ENCODE measurements around the gene ZMYND8. TPM values are rescaled to one million over a fixed set of nuclear protein-coding genes. Genes with fewer than 3 reads are reported as not detected.

ZMYND8 gene
- total and polyA plus RNA-seq, 2 donors (not counting 3 experiments of a cell fraction or from before 2014, with no cell fraction given), result 30.6 to 75.2 TPM

DNA sequence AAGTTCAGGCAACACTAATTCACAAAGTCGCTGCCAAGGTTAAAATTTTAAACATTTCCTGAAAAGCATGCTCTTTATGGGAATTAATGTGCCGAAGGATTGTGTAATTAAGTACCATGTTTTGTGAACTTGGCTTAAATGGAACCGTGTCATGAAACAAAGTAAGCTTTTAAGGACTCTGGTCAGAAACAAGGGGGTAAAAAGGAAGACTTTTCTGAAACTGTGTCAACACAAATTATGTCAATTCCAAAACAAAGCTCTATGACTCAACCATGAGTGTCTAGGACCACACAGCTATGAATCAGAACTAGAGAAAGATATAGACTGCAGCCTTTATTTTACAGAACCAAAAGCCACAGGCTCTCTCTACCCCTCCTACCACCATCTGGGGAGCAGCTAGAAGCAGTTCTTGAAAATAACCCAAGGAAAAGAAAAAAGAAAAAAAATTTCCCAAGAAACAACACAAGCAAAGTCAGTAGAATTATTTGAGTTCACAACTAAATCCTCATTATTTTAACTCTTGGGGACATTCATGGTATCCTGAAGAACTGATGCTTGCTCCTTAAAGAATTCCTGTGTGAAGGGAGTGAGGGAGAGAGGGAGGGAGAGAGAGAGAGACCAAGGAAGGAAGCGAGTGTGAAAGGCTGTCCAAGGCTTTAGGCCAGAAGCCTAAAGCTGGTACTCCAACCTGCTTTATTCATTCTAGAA is 81.9 kb downstream of the ZMYND8 start:
- POLR2A ChIA-PET, result interaction anchor here (0.5 to 3.7 kb wide), 7 partner anchors 29 to 109 kb away, joined by 3 to 28 read pairs (median 4); no protein-coding TSS in a partner anchor
- H3K9me3 ChIP-seq (replicated peaks; ENCODE audit: control insufficient read depth, insufficient read depth, low read length), result no peaks in the 10 kb centered on the region
- peak overlapping the region; percentile 87 for H3K4me2 ChIP-seq (ENCODE audit: insufficient read depth, low read length)
- FAIRE-seq (peak; percentile 94), DNase-seq (ENCODE audit: low read depth, low spot score) (peak; percentile 96)
- intact Hi-C loops (cut with micrococcal nuclease), result loop anchor here (1.0 kb wide), 3 partner anchors 43 to 85 kb away; no protein-coding TSS in a partner anchor
- peak overlapping the region in 1 of 3 experiments; percentile 35 for H3K4me3 ChIP-seq (replicated peaks in 1 of 3; ENCODE audit: insufficient read depth in 1 of 3, low read depth in 1 of 3, low read length in 3 of 3)
- CTCF ChIA-PET, result interaction anchor here (0.7 to 7.8 kb wide), 21 partner anchors 8 to 349 kb away, joined by 3 to 739 read pairs (median 5); partner anchors contain the start of genes NCOA3 and ZMYND8
- peaks cover 11 to 22% of the 10 kb centered on the region in 2 experiments for H3K36me3 ChIP-seq (ENCODE audit: control insufficient read depth in 2 of 2, extremely low read depth in 1 of 2, insufficient read depth in 2 of 2, low read length in 2 of 2)
- dilution Hi-C loops (cut with MboI; ENCODE audit: extremely low pct_ligation_motif_present, low sequenced_read_pairs), result loop anchor here (10.0 kb wide), 1 partner anchor 60 kb away; no protein-coding TSS in a partner anchor
- H3K27ac ChIP-seq (ENCODE audit: insufficient read depth, low read depth, low read length), result peak overlapping the region; percentile 87
- H3K79me2 ChIP-seq (ENCODE audit: control insufficient read depth, insufficient read depth, low read length), result peaks cover 48% of the 10 kb centered on the region
- H3K4me1 ChIP-seq (ENCODE audit: control insufficient read depth, extremely low read depth, insufficient read depth, low read length), result peaks cover 44% of the 10 kb centered on the region
- H3K27me3 ChIP-seq (ENCODE audit: control insufficient read depth in 2 of 2, insufficient read depth in 2 of 2, low read length in 2 of 2), result no peaks in the 10 kb centered on the region
- H3K9me1 ChIP-seq (replicated peaks; ENCODE audit: control insufficient read depth, extremely low read depth, insufficient read depth, low read length), result no peaks in the 10 kb centered on the region
- TF ChIP-seq FOS (IDR thresholded peaks at IDR 0.05; ENCODE audit: borderline replicate concordance, insufficient read depth, low read length) (peak; percentile 98), JUN (IDR thresholded peaks at IDR 0.05; ENCODE audit: borderline replicate concordance, insufficient read depth, insufficient read length, low read depth) (peak; percentile 92), GATA2 (IDR thresholded peaks at IDR 0.05; ENCODE audit: insufficient read depth, insufficient read length, low read depth, low read length) (no peak), MYC (IDR thresholded peaks at IDR 0.05; ENCODE audit: low read depth, low read length) (no peak), EZH2 (IDR thresholded peaks at IDR 0.05; ENCODE audit: borderline replicate concordance, low read depth, low read length, severe bottlenecking) (no peak), POLR2AphosphoS5 (IDR thresholded peaks at IDR 0.05; ENCODE audit: insufficient read depth, low read depth, low read length) (peak; percentile 63), POLR2A (IDR thresholded peaks at IDR 0.05; ENCODE audit: low read depth, low read length) (peak; percentile 40)
- TF ChIP-seq, protein P1, sequence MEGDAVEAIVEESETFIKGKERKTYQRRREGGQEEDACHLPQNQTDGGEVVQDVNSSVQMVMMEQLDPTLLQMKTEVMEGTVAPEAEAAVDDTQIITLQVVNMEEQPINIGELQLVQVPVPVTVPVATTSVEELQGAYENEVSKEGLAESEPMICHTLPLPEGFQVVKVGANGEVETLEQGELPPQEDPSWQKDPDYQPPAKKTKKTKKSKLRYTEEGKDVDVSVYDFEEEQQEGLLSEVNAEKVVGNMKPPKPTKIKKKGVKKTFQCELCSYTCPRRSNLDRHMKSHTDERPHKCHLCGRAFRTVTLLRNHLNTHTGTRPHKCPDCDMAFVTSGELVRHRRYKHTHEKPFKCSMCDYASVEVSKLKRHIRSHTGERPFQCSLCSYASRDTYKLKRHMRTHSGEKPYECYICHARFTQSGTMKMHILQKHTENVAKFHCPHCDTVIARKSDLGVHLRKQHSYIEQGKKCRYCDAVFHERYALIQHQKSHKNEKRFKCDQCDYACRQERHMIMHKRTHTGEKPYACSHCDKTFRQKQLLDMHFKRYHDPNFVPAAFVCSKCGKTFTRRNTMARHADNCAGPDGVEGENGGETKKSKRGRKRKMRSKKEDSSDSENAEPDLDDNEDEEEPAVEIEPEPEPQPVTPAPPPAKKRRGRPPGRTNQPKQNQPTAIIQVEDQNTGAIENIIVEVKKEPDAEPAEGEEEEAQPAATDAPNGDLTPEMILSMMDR (IDR thresholded peaks at IDR 0.05; ENCODE audit: extremely low read depth in 1 of 2, insufficient read depth in 1 of 2, low read depth in 1 of 2, low read length in 2 of 2), result no peak
- TF ChIP-seq, protein P2, sequence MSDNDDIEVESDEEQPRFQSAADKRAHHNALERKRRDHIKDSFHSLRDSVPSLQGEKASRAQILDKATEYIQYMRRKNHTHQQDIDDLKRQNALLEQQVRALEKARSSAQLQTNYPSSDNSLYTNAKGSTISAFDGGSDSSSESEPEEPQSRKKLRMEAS (IDR thresholded peaks at IDR 0.05; ENCODE audit: insufficient read depth, insufficient read length), result no peak
- peak overlapping the region; percentile 76 for H3K9ac ChIP-seq (replicated peaks; ENCODE audit: extremely low read depth, insufficient read depth, low read length)
- no peak overlapping the region for H2AFZ ChIP-seq (ENCODE audit: low read depth, low read length)
- no peaks in the 10 kb centered on the region for H4K20me1 ChIP-seq (replicated peaks; ENCODE audit: control insufficient read depth, extremely low read depth, insufficient read depth, low read length)
- BruUV-seq (replicated peaks), result TSS peak; percentile 96

Data from endothelial cell of umbilical vein (primary cell).